A549 (cell line): ENCODE measurements around the gene ANKEF1. TPM values are rescaled to one million over a fixed set of nuclear protein-coding genes. Genes with fewer than 3 reads are reported as not detected.

Experiments used
- ATAC-seq, 2 experiments: fragments of 200-7000 bp in 1 of 2; fragments of >200 bp in 1 of 2; cut with Nextera tagmentation in 1 of 2; cut with Tn5 transposase in 1 of 2; 3 replicates each; pipeline versions ENCODE4 v1.8.0 to v1.9.1; 2018 to 2020; ENCODE audit warnings: mild to moderate bottlenecking in 1 of 2, moderate library complexity in 1 of 2
- CTCF ChIA-PET: fragments of 300-600 bp; sonication (Branson Sonifier 250); formaldehyde crosslinking; extraction: SDS; loops from one replicate; lab custom pipeline; 2021; ENCODE audit warnings: antibody characterized with exemption, inconsistent platforms; lab: Yijun Ruan, JAX
- POLR2A ChIA-PET: fragments of 350-600 bp; formaldehyde crosslinking; extraction: SDS; loops from one replicate; lab custom pipeline; 2021; ENCODE audit warnings: antibody characterized with exemption, inconsistent platforms; lab: Yijun Ruan, JAX
- DNase-seq, 2 experiments: peaks; one replicate each; pipeline versions ENCODE4 v3.0.0 to v3.0.0-alpha.2; 2011 to 2016; ENCODE audit warnings: low read depth in 1 of 2, low spot score in 1 of 2
- FAIRE-seq: peaks from 2 replicates; lab custom pipeline; 2011; peaks lifted over from hg19 to GRCh38; lab: Jason Lieb, UNC
- H3K27ac ChIP-seq, 2 experiments: fragments of >200 bp; sonication (Bioruptor Twin); formaldehyde crosslinking; 3 replicates each; pipeline ENCODE4 v1.5.1; 2016 to 2017
- H3K4me1 ChIP-seq: fragments of >200 bp; sonication (Bioruptor Twin); formaldehyde crosslinking; 3 replicates; pipeline ENCODE4 v1.6.1; 2016
- H3K4me2 ChIP-seq: fragments of >200 bp; sonication (Bioruptor Twin); formaldehyde crosslinking; 3 replicates; pipeline ENCODE4 v1.6.1; 2016
- H3K4me3 ChIP-seq: fragments of >200 bp; sonication (Bioruptor Twin); formaldehyde crosslinking; 3 replicates; pipeline ENCODE4 v1.5.1; 2016
- H3K9me3 ChIP-seq: fragments of >200 bp; sonication (Bioruptor Twin); formaldehyde crosslinking; 3 replicates; pipeline ENCODE4 v1.6.1; 2016
- BHLHE40 ChIP-seq: IDR thresholded peaks from 2 replicates; pipeline ENCODE4 v1.6.1; 2012; ENCODE audit warnings: low read depth, low read length, inconsistent platforms
- CBX2 ChIP-seq: fragments of 200-600 bp; sonication (generic); IDR thresholded peaks from 2 replicates; pipeline ENCODE4 v1.6.1; 2016; ENCODE audit warnings: low read depth, mild to moderate bottlenecking, borderline replicate concordance
- CHD2 ChIP-seq: fragments of 150-350 bp; IDR thresholded peaks from 2 replicates; pipeline ENCODE4 v1.6.1; 2014; ENCODE audit warnings: low read length; ENCODE audit not compliant: partially characterized antibody
- CHD4 ChIP-seq: fragments of 200-600 bp; sonication (generic); IDR thresholded peaks from 2 replicates; pipeline ENCODE4 v1.6.1; 2016; ENCODE audit warnings: antibody characterized with exemption, mild to moderate bottlenecking, borderline replicate concordance
- EP300 ChIP-seq, 2 experiments: fragments of >200 bp; sonication (Bioruptor Twin); formaldehyde crosslinking; IDR thresholded peaks; 2 replicates in 1 of 2; 3 replicates in 1 of 2; pipeline ENCODE4 v1.6.1; 2016 to 2017
- ESRRA ChIP-seq: fragments of 150-350 bp; IDR thresholded peaks from 2 replicates; pipeline ENCODE4 v1.6.1; 2014; ENCODE audit warnings: mild to moderate bottlenecking, low read length, borderline replicate concordance
- FOSB ChIP-seq: fragments of 250-450 bp; sonication (Bioruptor Pico); IDR thresholded peaks from 2 replicates; pipeline ENCODE4 v1.5.0; 2020; ENCODE audit warnings: mild to moderate bottlenecking, moderate library complexity
- FOSL2 ChIP-seq, 2 experiments: fragments of 450-650 bp in 1 of 2; fragments of >200 bp in 1 of 2; sonication (Bioruptor Twin) in 1 of 2; formaldehyde crosslinking; IDR thresholded peaks; 2 replicates each; pipeline versions ENCODE4 v1.5.0 to v1.6.1; 2016 to 2020; ENCODE audit warnings: mild to moderate bottlenecking in 1 of 2, moderate library complexity in 1 of 2
- GATA3 ChIP-seq: IDR thresholded peaks from 2 replicates; pipeline ENCODE4 v1.6.1; 2012; ENCODE audit warnings: borderline replicate concordance
- HEYL ChIP-seq: fragments of 250-450 bp; sonication (Bioruptor Pico); IDR thresholded peaks from 2 replicates; pipeline ENCODE4 v1.8.0; 2021; ENCODE audit warnings: mild to moderate bottlenecking, moderate library complexity
- KDM1A ChIP-seq: fragments of 200-600 bp; sonication (generic); IDR thresholded peaks from 2 replicates; pipeline ENCODE4 v1.6.1; 2016; ENCODE audit warnings: low read depth, mild to moderate bottlenecking
- MAX ChIP-seq: IDR thresholded peaks from 2 replicates; pipeline ENCODE4 v1.6.1; 2012
- MYC ChIP-seq: IDR thresholded peaks from 2 replicates; pipeline ENCODE4 v1.6.1; 2012; ENCODE audit warnings: mild to moderate bottlenecking, inconsistent platforms, low read length, improper control_type of control experiment, borderline replicate concordance
- NR3C1 ChIP-seq: fragments of >200 bp; sonication (Bioruptor Twin); formaldehyde crosslinking; IDR thresholded peaks from 3 replicates; pipeline ENCODE4 v1.6.1; 2017
- USF2 ChIP-seq: fragments of 450-650 bp; IDR thresholded peaks from 2 replicates; pipeline ENCODE4 v1.6.1; 2014; ENCODE audit warnings: antibody characterized with exemption
- ZFP36 ChIP-seq: fragments of 450-650 bp; IDR thresholded peaks from 2 replicates; pipeline ENCODE4 v1.6.1; 2014; ENCODE audit warnings: borderline replicate concordance; ENCODE audit not compliant: partially characterized antibody
- ZNF302 ChIP-seq: fragments of 250-450 bp; sonication (Bioruptor Pico); IDR thresholded peaks from 2 replicates; pipeline ENCODE4 v1.9.0; 2021; ENCODE audit warnings: inconsistent platforms, mild to moderate bottlenecking, moderate library complexity
- WGBS: methylation state at CpG from one replicate; pipeline ENCODE4 v1.1.6; 2017; ENCODE audit errors: missing lambda C conversion rate; 5-methylcytosine and 5-hydroxymethylcytosine counted together
- polyA plus RNA-seq, 4 experiments: library from polyadenylated mRNA; depleted of rRNA in 3 of 4; stranded (reverse); fragments of >200 nt; fragmentation: RNase III in 1 of 4; extraction: RNeasy Plus Mini Kit Qiagen cat#74134 plus additional on column Dnase treatment in 1 of 4; gene quantifications; 2 replicates in 3 of 4; 3 replicates in 1 of 4; pipeline ENCODE4 v1.2.3, GENCODE V29; 2011 to 2017
- TF ChIP-seq, protein P1 (sequence below): IDR thresholded peaks from 2 replicates; pipeline ENCODE4 v1.6.1; 2012
- TF ChIP-seq, protein P2 (sequence below): fragments of 200-600 bp; sonication (generic); IDR thresholded peaks from 2 replicates; pipeline ENCODE4 v1.6.1; 2016; ENCODE audit warnings: antibody characterized with exemption, mild to moderate bottlenecking, moderate library complexity
- TF ChIP-seq, protein P3 (sequence below): fragments of >200 bp; sonication (Bioruptor Twin); formaldehyde crosslinking; IDR thresholded peaks from 2 replicates; pipeline ENCODE4 v1.6.1; 2016

The ANKEF1 gene
- polyA plus RNA-seq, 2 of the 4 experiments (the other 2 are of a cell fraction): 11.5 to 21.2 TPM

DNA sequence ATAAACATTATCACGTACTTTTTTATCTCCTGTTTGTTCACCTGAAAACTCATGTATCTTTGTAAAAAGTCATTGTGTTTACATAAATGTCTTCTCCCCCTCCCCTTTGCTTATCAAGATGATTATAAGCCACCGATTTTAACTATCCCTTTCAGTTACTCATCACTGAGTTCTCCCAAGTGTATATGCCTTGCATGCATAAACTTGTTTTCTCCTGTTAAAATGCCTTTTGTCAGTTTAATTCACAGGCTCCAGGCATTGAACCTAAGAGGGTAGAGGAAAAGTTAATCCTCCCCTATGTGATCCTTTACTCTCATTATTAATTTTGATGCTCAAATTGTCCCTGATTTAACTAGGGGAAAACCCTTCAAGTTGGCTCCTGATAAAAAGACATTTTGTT, 24.2 kb downstream of the ANKEF1 start:
- TF ChIP-seq MYC (no peak), CHD4 (no peak), CHD2 (no peak), ZFP36 (no peak), BHLHE40 (no peak), KDM1A (no peak), GATA3 (no peak), USF2 (no peak), HEYL (no peak), EP300 (IDR thresholded peaks at IDR 0.05) (no peak), FOSB (CRISPR knock-in tag) (no peak), NR3C1 (no peak), ESRRA (no peak), FOSL2 (IDR thresholded peaks at IDR 0.05) (no peak), FOSL2 (CRISPR knock-in tag; IDR thresholded peaks at IDR 0.05) (no peak), ZNF302 (CRISPR knock-in tag) (no peak), CBX2 (no peak), MAX (no peak)
- TF ChIP-seq, protein P1, sequence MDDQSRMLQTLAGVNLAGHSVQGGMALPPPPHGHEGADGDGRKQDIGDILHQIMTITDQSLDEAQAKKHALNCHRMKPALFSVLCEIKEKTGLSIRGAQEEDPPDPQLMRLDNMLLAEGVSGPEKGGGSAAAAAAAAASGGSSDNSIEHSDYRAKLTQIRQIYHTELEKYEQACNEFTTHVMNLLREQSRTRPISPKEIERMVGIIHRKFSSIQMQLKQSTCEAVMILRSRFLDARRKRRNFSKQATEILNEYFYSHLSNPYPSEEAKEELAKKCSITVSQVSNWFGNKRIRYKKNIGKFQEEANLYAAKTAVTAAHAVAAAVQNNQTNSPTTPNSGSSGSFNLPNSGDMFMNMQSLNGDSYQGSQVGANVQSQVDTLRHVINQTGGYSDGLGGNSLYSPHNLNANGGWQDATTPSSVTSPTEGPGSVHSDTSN: no peak
- TF ChIP-seq, protein P2, sequence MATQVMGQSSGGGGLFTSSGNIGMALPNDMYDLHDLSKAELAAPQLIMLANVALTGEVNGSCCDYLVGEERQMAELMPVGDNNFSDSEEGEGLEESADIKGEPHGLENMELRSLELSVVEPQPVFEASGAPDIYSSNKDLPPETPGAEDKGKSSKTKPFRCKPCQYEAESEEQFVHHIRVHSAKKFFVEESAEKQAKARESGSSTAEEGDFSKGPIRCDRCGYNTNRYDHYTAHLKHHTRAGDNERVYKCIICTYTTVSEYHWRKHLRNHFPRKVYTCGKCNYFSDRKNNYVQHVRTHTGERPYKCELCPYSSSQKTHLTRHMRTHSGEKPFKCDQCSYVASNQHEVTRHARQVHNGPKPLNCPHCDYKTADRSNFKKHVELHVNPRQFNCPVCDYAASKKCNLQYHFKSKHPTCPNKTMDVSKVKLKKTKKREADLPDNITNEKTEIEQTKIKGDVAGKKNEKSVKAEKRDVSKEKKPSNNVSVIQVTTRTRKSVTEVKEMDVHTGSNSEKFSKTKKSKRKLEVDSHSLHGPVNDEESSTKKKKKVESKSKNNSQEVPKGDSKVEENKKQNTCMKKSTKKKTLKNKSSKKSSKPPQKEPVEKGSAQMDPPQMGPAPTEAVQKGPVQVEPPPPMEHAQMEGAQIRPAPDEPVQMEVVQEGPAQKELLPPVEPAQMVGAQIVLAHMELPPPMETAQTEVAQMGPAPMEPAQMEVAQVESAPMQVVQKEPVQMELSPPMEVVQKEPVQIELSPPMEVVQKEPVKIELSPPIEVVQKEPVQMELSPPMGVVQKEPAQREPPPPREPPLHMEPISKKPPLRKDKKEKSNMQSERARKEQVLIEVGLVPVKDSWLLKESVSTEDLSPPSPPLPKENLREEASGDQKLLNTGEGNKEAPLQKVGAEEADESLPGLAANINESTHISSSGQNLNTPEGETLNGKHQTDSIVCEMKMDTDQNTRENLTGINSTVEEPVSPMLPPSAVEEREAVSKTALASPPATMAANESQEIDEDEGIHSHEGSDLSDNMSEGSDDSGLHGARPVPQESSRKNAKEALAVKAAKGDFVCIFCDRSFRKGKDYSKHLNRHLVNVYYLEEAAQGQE: no peak
- TF ChIP-seq, protein P3, sequence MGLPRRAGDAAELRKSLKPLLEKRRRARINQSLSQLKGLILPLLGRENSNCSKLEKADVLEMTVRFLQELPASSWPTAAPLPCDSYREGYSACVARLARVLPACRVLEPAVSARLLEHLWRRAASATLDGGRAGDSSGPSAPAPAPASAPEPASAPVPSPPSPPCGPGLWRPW: no peak
- CTCF ChIA-PET: interaction anchor here (1.4 kb wide), 1 partner anchor 12 kb away, joined by 4 read pairs; no protein-coding TSS in a partner anchor
- ATAC-seq (no peak), DNase-seq (no peak), FAIRE-seq (peak; percentile 43)
- POLR2A ChIA-PET: no interaction called here
- Histone ChIP-seq H3K27ac (no peak overlapping the region), H3K4me1 (no peaks in the 10 kb centered on the region), H3K9me3 (no peaks in the 10 kb centered on the region), H3K4me2 (no peak overlapping the region), H3K4me3 (no peak overlapping the region)
- WGBS: 66% methylated on average over 2 of the region's 2 CpGs

DNA sequence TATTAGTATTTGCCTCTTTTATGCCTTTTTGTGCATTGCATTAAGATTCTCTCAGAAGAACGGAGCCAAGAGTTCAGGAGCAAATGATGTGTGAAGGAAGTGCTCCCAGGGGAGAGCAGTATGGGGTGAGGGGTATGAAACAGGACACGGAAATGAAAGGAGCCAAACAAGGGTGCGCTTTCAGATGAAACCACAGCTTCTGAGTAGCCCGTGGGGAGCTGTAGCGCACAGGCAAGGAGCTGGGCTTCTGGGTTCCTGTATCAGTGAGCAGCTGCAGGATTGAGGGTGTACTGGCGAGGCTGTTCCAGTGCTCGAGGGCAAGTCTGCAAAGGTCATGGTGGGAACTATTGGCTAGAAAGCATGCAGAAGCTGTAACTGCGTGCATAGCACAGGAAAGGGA, 25.4 kb downstream of the ANKEF1 start:
- Histone ChIP-seq H3K4me2 (no peak overlapping the region), H3K9me3 (no peaks in the 10 kb centered on the region), H3K4me3 (no peak overlapping the region), H3K27ac (no peak overlapping the region)
- DNase-seq (no peak), ATAC-seq (no peak)
- CTCF ChIA-PET: interaction anchor here (0.7 kb wide), 1 partner anchor 30 kb away, joined by 3 read pairs; no protein-coding TSS in a partner anchor
- POLR2A ChIA-PET: no interaction called here
- 92% methylated on average over 8 of the region's 8 CpGs for WGBS
- TF ChIP-seq CHD4: no peak
- TF ChIP-seq, all 56 proteins: peak for 0
- H3K4me1 ChIP-seq: no peaks in the 10 kb centered on the region
- no peak for FAIRE-seq
